Colonic mucosa (tissue), 4 donors: ENCODE measurements around the gene KRTAP5-3. TPM values are rescaled to one million over a fixed set of nuclear protein-coding genes. Genes with fewer than 3 reads are reported as not detected.
A peak's percentile ranks its signal among the peaks of the same experiment; 100 is the strongest.

Source experiments
- DNase-seq: peaks from one replicate; pipeline ENCODE4 v3.0.0-alpha.2; 2020
- H3K27ac ChIP-seq: fragments of 200-600 bp; one replicate; pipeline ENCODE4 v1.8.0; 2021
- H3K27me3 ChIP-seq: fragments of 200-600 bp; one replicate; pipeline ENCODE4 v1.8.0; 2021
- H3K36me3 ChIP-seq: fragments of 200-600 bp; one replicate; pipeline ENCODE4 v1.8.0; 2021
- H3K4me1 ChIP-seq: fragments of 200-600 bp; one replicate; pipeline ENCODE4 v1.8.0; 2021; ENCODE audit warnings: mild to moderate bottlenecking
- H3K4me3 ChIP-seq: fragments of 200-600 bp; one replicate; pipeline ENCODE4 v1.8.0; 2021
- H3K9ac ChIP-seq, 2 donors: one replicate each; pipeline ENCODE4 v1.7.0; 2013; ENCODE audit warnings: control low read depth in 2 of 2, low read depth in 2 of 2, low read length in 2 of 2
- H3K9me3 ChIP-seq: fragments of 200-600 bp; one replicate; pipeline ENCODE4 v1.8.0; 2021
- intact Hi-C: fragments of 100-400 bp; cut with DNase I; formaldehyde crosslinking; loops from one replicate; pipeline ENCODE4 v1.14.1; 2022
- total RNA-seq, 2 donors: library from RNA; stranded (reverse); fragmentation: NEBNext Ultra II Directional in 1 of 2; extraction: Animal tissue kit (Norgen Biotek cat#: 25700) in 1 of 2; gene quantifications; one replicate each; pipeline ENCODE4 v1.2.1, GENCODE V29; 2021
- TF ChIP-seq, protein P1 (sequence below): fragments of 200-600 bp; IDR thresholded peaks from one replicate; pipeline ENCODE4 v1.8.0; 2022; ENCODE audit warnings: antibody characterized with exemption, mild to moderate bottlenecking
- donor health status: healthy.
- donor health status: DM: no; HTN: no; CAD: no.
- donor health status: DM: no; HTN: no; CAD: no.

Gene KRTAP5-3
- total RNA-seq, 2 donors from 2014 or later: not detected

GRCh38 chr11:1629326-1630185, 21.3 kb upstream of the KRTAP5-3 start, which contains the start of gene KRTAP5-5:
TSS of gene KRTAP5-5 (plus strand) at chr11:1629775. CDS start at chr11:1629841, 66 bp downstream.
- Histone ChIP-seq H3K4me1 (no peaks in the 10 kb centered on the region), H3K36me3 (no peaks in the 10 kb centered on the region), H3K9me3 (no peaks in the 10 kb centered on the region), H3K4me3 (no peak within 1 kb of the TSS), H3K27me3 (no peaks in the 10 kb centered on the region), H3K9ac (no peak within 1 kb of the TSS), H3K27ac (no peak within 1 kb of the TSS)
- DNase-seq: no peak
- TF ChIP-seq, protein P1, sequence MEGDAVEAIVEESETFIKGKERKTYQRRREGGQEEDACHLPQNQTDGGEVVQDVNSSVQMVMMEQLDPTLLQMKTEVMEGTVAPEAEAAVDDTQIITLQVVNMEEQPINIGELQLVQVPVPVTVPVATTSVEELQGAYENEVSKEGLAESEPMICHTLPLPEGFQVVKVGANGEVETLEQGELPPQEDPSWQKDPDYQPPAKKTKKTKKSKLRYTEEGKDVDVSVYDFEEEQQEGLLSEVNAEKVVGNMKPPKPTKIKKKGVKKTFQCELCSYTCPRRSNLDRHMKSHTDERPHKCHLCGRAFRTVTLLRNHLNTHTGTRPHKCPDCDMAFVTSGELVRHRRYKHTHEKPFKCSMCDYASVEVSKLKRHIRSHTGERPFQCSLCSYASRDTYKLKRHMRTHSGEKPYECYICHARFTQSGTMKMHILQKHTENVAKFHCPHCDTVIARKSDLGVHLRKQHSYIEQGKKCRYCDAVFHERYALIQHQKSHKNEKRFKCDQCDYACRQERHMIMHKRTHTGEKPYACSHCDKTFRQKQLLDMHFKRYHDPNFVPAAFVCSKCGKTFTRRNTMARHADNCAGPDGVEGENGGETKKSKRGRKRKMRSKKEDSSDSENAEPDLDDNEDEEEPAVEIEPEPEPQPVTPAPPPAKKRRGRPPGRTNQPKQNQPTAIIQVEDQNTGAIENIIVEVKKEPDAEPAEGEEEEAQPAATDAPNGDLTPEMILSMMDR: no peak
- intact Hi-C loops: loop anchor here (5.0 kb wide), 1 partner anchor 82 kb away; no protein-coding TSS in a partner anchor

DNA sequence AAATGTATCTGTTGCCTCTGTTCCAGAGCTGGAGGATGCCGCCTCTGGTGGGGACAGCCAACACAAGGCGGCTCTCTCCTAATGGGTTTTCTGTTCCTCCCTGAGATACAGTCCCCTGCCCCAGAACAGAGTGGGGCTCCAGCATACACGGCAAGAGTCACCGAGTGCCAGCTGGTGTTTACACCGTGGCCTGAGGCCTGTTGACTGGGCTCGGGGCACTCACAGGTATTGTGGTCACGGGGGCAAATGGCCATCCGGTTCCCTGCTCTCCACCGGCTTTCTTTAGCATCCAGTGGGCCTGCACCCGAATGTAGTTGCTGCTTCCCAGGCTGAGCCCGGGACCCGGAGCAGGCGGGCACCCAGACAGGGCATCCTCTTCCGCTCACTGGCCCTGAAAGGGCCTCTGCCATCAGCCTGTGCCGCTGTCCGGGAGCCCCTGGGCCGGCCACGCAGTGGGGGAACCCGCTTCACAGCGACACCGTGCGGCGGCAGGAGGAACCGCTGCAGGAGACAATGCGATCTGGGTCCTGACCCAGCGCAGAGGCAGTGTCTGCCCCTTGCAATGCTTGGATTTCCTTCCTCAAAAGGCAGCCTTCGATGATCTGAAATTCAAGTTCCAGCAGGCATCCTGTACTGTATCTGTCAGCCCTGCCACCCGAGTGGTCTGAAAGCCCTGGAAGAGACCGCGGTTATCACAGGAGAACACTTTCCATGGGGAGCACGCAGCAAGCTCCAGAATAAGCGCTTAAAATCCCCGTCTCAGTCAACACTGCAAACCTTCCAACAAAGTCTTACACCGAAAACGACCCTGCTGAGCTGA, 20.5 kb upstream of the KRTAP5-3 start:
- peak; percentile 63 for DNase-seq
- no peak overlapping the region for H3K4me3 ChIP-seq
- intact Hi-C loops: no loop called here
- no peak overlapping the region for H3K27ac ChIP-seq
- no peaks in the 10 kb centered on the region for H3K4me1 ChIP-seq
- no peaks in the 10 kb centered on the region for H3K27me3 ChIP-seq
- no peaks in the 10 kb centered on the region for H3K36me3 ChIP-seq
- H3K9me3 ChIP-seq: no peaks in the 10 kb centered on the region
- no peak overlapping the region for H3K9ac ChIP-seq
- TF ChIP-seq, protein P1: peak; percentile 92

DNA sequence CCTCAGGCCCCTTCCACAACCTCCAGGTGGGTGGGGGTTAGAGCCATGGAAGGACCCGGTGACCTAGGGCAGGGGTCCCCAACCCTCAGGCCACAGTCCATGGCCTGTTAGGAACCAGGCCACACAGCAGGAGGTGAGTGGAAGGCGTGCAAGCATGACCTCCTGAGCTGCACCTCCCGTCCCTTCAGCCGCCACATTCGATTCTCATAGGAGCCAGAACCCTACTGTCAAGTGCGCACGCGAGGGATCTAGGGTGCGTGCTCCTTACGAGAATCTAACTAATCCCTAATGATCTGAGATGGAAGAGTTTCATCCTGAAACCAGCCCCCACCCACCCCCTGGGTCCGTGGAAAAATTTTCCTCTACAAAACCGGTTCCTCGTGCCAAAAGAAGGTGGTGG, 17.3 kb upstream of the KRTAP5-3 start:
- Histone ChIP-seq H3K27me3 (no peaks in the 10 kb centered on the region), H3K4me1 (no peaks in the 10 kb centered on the region), H3K4me3 (no peak overlapping the region), H3K27ac (no peak overlapping the region), H3K36me3 (no peaks in the 10 kb centered on the region), H3K9ac (no peak overlapping the region), H3K9me3 (no peaks in the 10 kb centered on the region)
- intact Hi-C loops: no loop called here
- TF ChIP-seq, protein P1: no peak
- no peak for DNase-seq

- Histone ChIP-seq H3K27me3 (no peaks in the 10 kb centered on the region), H3K9ac (no peak overlapping the region), H3K9me3 (no peaks in the 10 kb centered on the region), H3K4me1 (no peaks in the 10 kb centered on the region), H3K36me3 (no peaks in the 10 kb centered on the region), H3K27ac (no peak overlapping the region), H3K4me3 (no peak overlapping the region)
- TF ChIP-seq, protein P1: no peak
- no peak for DNase-seq
- intact Hi-C loops: no loop called here
Measured at GRCh38 chr11:1624621-1625020, 16.4 kb upstream of the KRTAP5-3 start.

DNA sequence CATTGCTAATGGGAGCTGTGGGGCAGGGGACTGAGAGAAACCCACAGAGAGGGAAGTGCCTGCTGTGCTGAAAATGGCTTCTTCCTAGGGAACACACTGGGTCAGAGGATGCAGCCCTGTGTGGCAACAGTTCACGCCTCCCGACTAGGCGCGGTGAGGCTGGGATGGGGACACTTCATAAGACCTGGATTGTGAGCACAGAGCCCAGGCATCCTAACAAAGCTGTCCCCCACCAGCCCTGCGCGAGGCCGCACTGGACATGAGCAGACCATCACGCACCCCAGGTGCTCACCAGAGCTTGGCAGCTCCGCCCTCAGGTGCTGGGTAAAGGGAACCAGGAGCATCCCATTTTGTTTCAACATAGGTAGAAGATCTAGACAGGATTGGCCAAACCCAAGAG, 15.5 kb upstream of the KRTAP5-3 start:
- TF ChIP-seq, protein P1: no peak
- H3K4me3 ChIP-seq: no peak overlapping the region
- H3K36me3 ChIP-seq: no peaks in the 10 kb centered on the region
- no peak overlapping the region for H3K9ac ChIP-seq
- no peak overlapping the region for H3K27ac ChIP-seq
- no peaks in the 10 kb centered on the region for H3K9me3 ChIP-seq
- DNase-seq: no peak
- H3K4me1 ChIP-seq: no peaks in the 10 kb centered on the region
- H3K27me3 ChIP-seq: no peaks in the 10 kb centered on the region
- intact Hi-C loops: no loop called here
